HepG2 (cell line): Measurements from ENCODE around the gene CSTB. TPM values are rescaled to one million over a fixed set of nuclear protein-coding genes. Genes with fewer than 3 reads are reported as not detected.

ENCODE experiments used
- ATAC-seq: fragments of 200-7000 bp; cut with Tn5 transposase; 3 replicates; pipeline ENCODE4 v1.9.1; 2020; ENCODE audit warnings: mild to moderate bottlenecking, moderate library complexity
- BruUV-seq: library from RNA; stranded (reverse); fragments of 400-500 nt; replicated peaks from 2 replicates; lab custom pipeline; 2021; lab: Mats Ljungman, UMichigan
- CTCF ChIA-PET: fragments of 300-600 bp; formaldehyde crosslinking; extraction: SDS; loops from one replicate; lab custom pipeline; 2021; ENCODE audit warnings: low total read pairs, inconsistent platforms, low intra/inter-chr PET ratio; lab: Yijun Ruan, JAX
- POLR2A ChIA-PET: fragments of 350-600 bp; sonication (Branson Sonifier 250); formaldehyde crosslinking; loops from one replicate; lab custom pipeline; 2020; ENCODE audit warnings: antibody characterized with exemption, inconsistent platforms; lab: Yijun Ruan, JAX
- DNase-seq: peaks from one replicate; pipeline ENCODE4 v3.0.0-alpha.2; 2015; ENCODE audit warnings: low spot score
- FAIRE-seq: peaks from 3 replicates; lab custom pipeline; 2011; peaks lifted over from hg19 to GRCh38; lab: Jason Lieb, UNC
- H2AFZ ChIP-seq: one replicate; pipeline ENCODE4 v1.6.1; 2011; ENCODE audit warnings: low read length, inconsistent platforms
- H3K27ac ChIP-seq: fragments of 300-600 bp; 3 replicates; pipeline ENCODE4 v1.8.0; 2011; ENCODE audit warnings: mixed run types, mild to moderate bottlenecking, mixed read lengths, low read length, inconsistent platforms; ENCODE audit not compliant: insufficient read depth; ENCODE audit errors: extremely low read length
- H3K27me3 ChIP-seq, 2 experiments: fragments of 200-600 bp in 1 of 2; 2 replicates in 1 of 2; 3 replicates in 1 of 2; pipeline versions ENCODE4 v1.6.0 to v1.8.0; 2011; ENCODE audit warnings: low read length in 2 of 2, mild to moderate bottlenecking in 2 of 2, moderate library complexity in 2 of 2, inconsistent platforms in 1 of 2; ENCODE audit not compliant: insufficient read depth in 2 of 2, control insufficient read depth in 1 of 2
- H3K36me3 ChIP-seq, 2 experiments: fragments of 200-600 bp in 1 of 2; replicated peaks in 1 of 2; 2 replicates in 1 of 2; 3 replicates in 1 of 2; pipeline versions ENCODE4 v1.5.1 to v1.8.0; 2011; ENCODE audit warnings: low read length in 2 of 2, inconsistent platforms in 1 of 2; ENCODE audit not compliant: insufficient read depth in 2 of 2, control insufficient read depth in 1 of 2
- H3K4me1 ChIP-seq: 2 replicates; pipeline ENCODE4 v1.5.1; 2012; ENCODE audit warnings: low read length, inconsistent platforms; ENCODE audit not compliant: insufficient read depth
- H3K4me2 ChIP-seq: 2 replicates; pipeline ENCODE4 v1.6.0; 2011; ENCODE audit warnings: low read depth, low read length, inconsistent platforms
- H3K4me3 ChIP-seq, 3 experiments: fragments of 200-600 bp in 1 of 3; sonication (generic), shearing (Covaris generic) in 1 of 3; replicated peaks in 1 of 3; 2 replicates each; pipeline ENCODE4 v1.5.1; 2011 to 2016; ENCODE audit warnings: low read length in 3 of 3, inconsistent platforms in 2 of 3, low read depth in 2 of 3, mild to moderate bottlenecking in 2 of 3, control low read depth in 1 of 3, mixed read lengths in 1 of 3; ENCODE audit not compliant: insufficient read depth in 1 of 3
- H3K79me2 ChIP-seq: one replicate; pipeline ENCODE4 v1.6.1; 2011; ENCODE audit warnings: low read length, inconsistent platforms; ENCODE audit not compliant: insufficient read depth
- H3K9ac ChIP-seq: 2 replicates; pipeline ENCODE4 v1.6.0; 2011; ENCODE audit warnings: mild to moderate bottlenecking, low read depth, low read length, inconsistent platforms; ENCODE audit not compliant: insufficient read depth
- H3K9me3 ChIP-seq: 2 replicates; pipeline ENCODE4 v1.5.1; 2012; ENCODE audit warnings: mild to moderate bottlenecking, low read length
- H4K20me1 ChIP-seq: 2 replicates; pipeline ENCODE4 v1.6.0; 2011; ENCODE audit warnings: inconsistent platforms, mild to moderate bottlenecking, low read length, moderate library complexity; ENCODE audit not compliant: insufficient read depth
- CHD4 ChIP-seq: fragments of 200-600 bp; sonication (generic); IDR thresholded peaks from 2 replicates; pipeline ENCODE4 v1.7.0; 2017; ENCODE audit warnings: mild to moderate bottlenecking, low read length, borderline replicate concordance
- CREBL2 ChIP-seq: sonication (generic); formaldehyde crosslinking; IDR thresholded peaks from 2 replicates; pipeline ENCODE4 v1.8.1; 2023; ENCODE audit warnings: missing genetic modification reagents, mild to moderate bottlenecking, borderline replicate concordance
- NFIB ChIP-seq: sonication (generic); formaldehyde crosslinking; IDR thresholded peaks from 2 replicates; pipeline ENCODE4 v1.9.0; 2021; ENCODE audit warnings: missing genetic modification reagents, mild to moderate bottlenecking, borderline replicate concordance
- PHF21A ChIP-seq: sonication (generic); formaldehyde crosslinking; IDR thresholded peaks from 2 replicates; pipeline ENCODE4 v1.5.0; 2020; ENCODE audit warnings: mild to moderate bottlenecking, missing genetic modification reagents
- SIN3A ChIP-seq: IDR thresholded peaks from 2 replicates; pipeline ENCODE4 v1.6.1; 2011; ENCODE audit warnings: low read depth, mild to moderate bottlenecking, control low read depth, low read length, borderline replicate concordance
- ZNF496 ChIP-seq: sonication (generic); formaldehyde crosslinking; IDR thresholded peaks from 2 replicates; pipeline ENCODE4 v1.8.1; 2023; ENCODE audit warnings: mild to moderate bottlenecking, moderate library complexity, missing genetic modification reagents; ENCODE audit not compliant: insufficient replicate concordance
- ZNF503 ChIP-seq: sonication (generic); formaldehyde crosslinking; IDR thresholded peaks from 2 replicates; pipeline ENCODE4 v1.4.0; 2020; ENCODE audit warnings: missing genetic modification reagents
- ZNF510 ChIP-seq: sonication (generic); formaldehyde crosslinking; IDR thresholded peaks from 2 replicates; pipeline ENCODE4 v1.4.0; 2020; ENCODE audit warnings: low read depth, mild to moderate bottlenecking, missing genetic modification reagents
- ZNF737 ChIP-seq: sonication (generic); formaldehyde crosslinking; IDR thresholded peaks from 2 replicates; pipeline ENCODE4 v1.5.0; 2020; ENCODE audit warnings: missing genetic modification reagents, mild to moderate bottlenecking, borderline replicate concordance
- ZNF878 ChIP-seq: sonication (generic); formaldehyde crosslinking; IDR thresholded peaks from 2 replicates; pipeline ENCODE4 v1.8.1; 2023; ENCODE audit warnings: mild to moderate bottlenecking, missing genetic modification reagents, moderate library complexity
- WGBS: methylation state at CpG from one replicate; pipeline ENCODE4 v1.1.6; 2017; ENCODE audit warnings: low lambda C conversion rate; 5-methylcytosine and 5-hydroxymethylcytosine counted together
- in situ Hi-C: cut with HindIII; loops from 2 replicates; pipeline ENCODE4 v1.10.0; 2017; ENCODE audit warnings: low pct_unique_long_range_greater_than_20kb; ENCODE audit not compliant: extremely low pct_ligation_motif_present
- intact Hi-C: fragments of 100-400 bp; cut with micrococcal nuclease; formaldehyde crosslinking; loops from one replicate; pipeline ENCODE4 v1.10.0; 2022; ENCODE audit not compliant: unreplicated experiment
- polyA plus RNA-seq, 8 experiments: library from polyadenylated mRNA; depleted of rRNA in 3 of 8; stranded (reverse) in 7 of 8; unstranded in 1 of 8; fragments of >200 nt; fragmentation: Illumina TruSeq in 4 of 8; extraction: Trizol in 4 of 8; gene quantifications; 2 replicates each; pipeline versions ENCODE4 v1.2.1 to v1.2.3, GENCODE V29; 2011 to 2016; ENCODE audit warnings: low read depth in 4 of 8, missing spikeins in 1 of 8, mixed read lengths in 1 of 8; ENCODE audit not compliant: insufficient read depth in 1 of 8
- total RNA-seq, 5 experiments: library from RNA; depleted of rRNA; stranded (reverse); fragments of >200 nt; fragmentation: Illumina TruSeq; extraction: Trizol; gene quantifications; 2 replicates each; pipeline ENCODE4 v1.2.3, GENCODE V29; 2016; ENCODE audit warnings: low read depth in 1 of 5

Gene CSTB
- total and polyA plus RNA-seq, 2 of the 13 experiments (the other 11 are each of a cell fraction or from before 2014, with no cell fraction given): 11.7 to 94.1 TPM

GRCh38 chr21:43797415-43797814 lies 21.3 kb upstream of the CSTB start:
- intact Hi-C loops: no loop called here
- no peaks in the 10 kb centered on the region for H3K27me3 ChIP-seq
- no peak for DNase-seq
- peaks cover 7% of the 10 kb centered on the region; the same call in 1 of the 2 replicates for H4K20me1 ChIP-seq
- H3K27ac ChIP-seq: no peak overlapping the region
- H3K4me3 ChIP-seq: no peak overlapping the region
- WGBS: 94% methylated on average over 8 of the region's 19 CpGs
- no peaks in the 10 kb centered on the region for H3K4me1 ChIP-seq
- in situ Hi-C loops: no loop called here
- peaks cover 60 to 95% of the 10 kb centered on the region in 2 experiments for H3K36me3 ChIP-seq
- ATAC-seq: no peak
- TF ChIP-seq ZNF510 (CRISPR knock-in tag): no peak
- TF ChIP-seq ZNF503: no peak
- TF ChIP-seq ZNF737 (CRISPR knock-in tag): no peak
- TF ChIP-seq NFIB (CRISPR knock-in tag): no peak
- TF ChIP-seq CHD4: no peak
- no peak for TF ChIP-seq ZNF878 (CRISPR knock-in tag)
- no peak for TF ChIP-seq SIN3A
- TF ChIP-seq ZNF496 (CRISPR knock-in tag): no peak
- no peak for TF ChIP-seq PHF21A (CRISPR knock-in tag)
- no peak for TF ChIP-seq CREBL2
- no peaks in the 10 kb centered on the region for H3K9me3 ChIP-seq
- no peak overlapping the region for H2AFZ ChIP-seq
- POLR2A ChIA-PET: no interaction called here
- no TSS peak for BruUV-seq
- no peak overlapping the region for H3K4me2 ChIP-seq
- H3K79me2 ChIP-seq: peaks cover 18% of the 10 kb centered on the region
- CTCF ChIA-PET: no interaction called here
- no peak overlapping the region for H3K9ac ChIP-seq
- no peak for FAIRE-seq
